ENCODE data around the gene FOS. TPM values are rescaled to one million over a fixed set of nuclear protein-coding genes. Genes with fewer than 3 reads are reported as not detected.

The FOS gene
- total RNA-seq, 1 donor from 2014 or later, result 884 TPM

GRCh38 chr14:75317148-75317547, 38.5 kb downstream of the FOS start:
- DNase-seq (ENCODE audit: extremely low spot score in 2 of 2), result no peak
- Histone ChIP-seq H3K27ac (no peak overlapping the region), H3K9me3 (no peaks in the 10 kb centered on the region), H3K4me1 (peaks cover 14% of the 10 kb centered on the region), H3K27me3 (no peaks in the 10 kb centered on the region), H3K4me3 (no peak overlapping the region), H3K36me3 (no peaks in the 10 kb centered on the region)
- intact Hi-C loops (cut with DNase I), result loop anchor here (10.0 kb wide), 1 partner anchor 108 kb away; the partner anchor contains the start of gene JDP2
- no peak for TF ChIP-seq CTCF (IDR thresholded peaks at IDR 0.05)
- no peak for TF ChIP-seq POLR2A (IDR thresholded peaks at IDR 0.05)
- TF ChIP-seq POLR2AphosphoS5 (IDR thresholded peaks at IDR 0.05; ENCODE audit: insufficient read depth in 1 of 2, low read depth in 1 of 2), result no peak

- peaks cover 14% of the 10 kb centered on the region for H3K4me1 ChIP-seq
- no peaks in the 10 kb centered on the region for H3K9me3 ChIP-seq
- no peaks in the 10 kb centered on the region for H3K27me3 ChIP-seq
- no peak overlapping the region for H3K27ac ChIP-seq
- no peak for DNase-seq (ENCODE audit: extremely low spot score in 2 of 2)
- no peak for TF ChIP-seq CTCF (IDR thresholded peaks at IDR 0.05)
- no peak for TF ChIP-seq POLR2AphosphoS5 (IDR thresholded peaks at IDR 0.05; ENCODE audit: insufficient read depth in 1 of 2, low read depth in 1 of 2)
- TF ChIP-seq POLR2A (IDR thresholded peaks at IDR 0.05), result no peak
- intact Hi-C loops (cut with DNase I), result loop anchor here (10.0 kb wide), 1 partner anchor 106 kb away; the partner anchor contains the start of gene JDP2
- no peak overlapping the region for H3K4me3 ChIP-seq
- H3K36me3 ChIP-seq, result no peaks in the 10 kb centered on the region
Measured at GRCh38 chr14:75318353-75318752, 39.7 kb downstream of the FOS start.

- H3K4me3 ChIP-seq, result no peak overlapping the region
- no peak for DNase-seq (ENCODE audit: extremely low spot score in 2 of 2)
- no peaks in the 10 kb centered on the region for H3K36me3 ChIP-seq
- intact Hi-C loops (cut with DNase I), result loop anchor here (10.0 kb wide), 1 partner anchor 106 kb away; the partner anchor contains the start of gene JDP2
- H3K27ac ChIP-seq, result no peak overlapping the region
- H3K9me3 ChIP-seq, result no peaks in the 10 kb centered on the region
- no peak for TF ChIP-seq POLR2AphosphoS5 (IDR thresholded peaks at IDR 0.05; ENCODE audit: insufficient read depth in 1 of 2, low read depth in 1 of 2)
- no peak for TF ChIP-seq CTCF (IDR thresholded peaks at IDR 0.05)
- no peak for TF ChIP-seq POLR2A (IDR thresholded peaks at IDR 0.05)
- H3K4me1 ChIP-seq, result peaks cover 14% of the 10 kb centered on the region
- no peaks in the 10 kb centered on the region for H3K27me3 ChIP-seq
Measured at GRCh38 chr14:75319021-75319420, 40.4 kb downstream of the FOS start.

- Histone ChIP-seq H3K27me3 (no peaks in the 10 kb centered on the region), H3K9me3 (no peaks in the 10 kb centered on the region), H3K27ac (no peak overlapping the region), H3K4me3 (no peak overlapping the region), H3K36me3 (no peaks in the 10 kb centered on the region), H3K4me1 (peaks cover 6% of the 10 kb centered on the region)
- no peak for DNase-seq (ENCODE audit: extremely low spot score in 2 of 2)
- intact Hi-C loops (cut with DNase I), result no loop called here
- no peak for TF ChIP-seq POLR2A (IDR thresholded peaks at IDR 0.05)
- no peak for TF ChIP-seq POLR2AphosphoS5 (IDR thresholded peaks at IDR 0.05; ENCODE audit: insufficient read depth in 1 of 2, low read depth in 1 of 2)
- no peak for TF ChIP-seq CTCF (IDR thresholded peaks at IDR 0.05)
Measured at GRCh38 chr14:75320196-75320595, 41.6 kb downstream of the FOS start.

GRCh38 chr14:75322746-75323145, 44.1 kb downstream of the FOS start:
- Histone ChIP-seq H3K4me1 (no peaks in the 10 kb centered on the region), H3K36me3 (no peaks in the 10 kb centered on the region), H3K27ac (no peak overlapping the region), H3K27me3 (no peaks in the 10 kb centered on the region), H3K4me3 (no peak overlapping the region), H3K9me3 (no peaks in the 10 kb centered on the region)
- TF ChIP-seq POLR2AphosphoS5 (IDR thresholded peaks at IDR 0.05; ENCODE audit: insufficient read depth in 1 of 2, low read depth in 1 of 2), result no peak
- TF ChIP-seq POLR2A (IDR thresholded peaks at IDR 0.05), result no peak
- TF ChIP-seq CTCF (IDR thresholded peaks at IDR 0.05), result no peak
- DNase-seq (ENCODE audit: extremely low spot score in 2 of 2), result no peak
- intact Hi-C loops (cut with DNase I), result no loop called here
